HL-60 (cell line): ENCODE results near the gene GNS.

Experiments used
- DNase-seq, 2 experiments: peaks; one replicate each; pipeline ENCODE4 v3.0.0-alpha.2; 2010 to 2020; ENCODE audit warnings: low read depth in 1 of 2, low spot score in 1 of 2
- H3K27ac ChIP-seq: fragments of 250-450 bp; sonication (Bioruptor Pico); replicated peaks from 2 replicates; pipeline ENCODE4 v1.5.1; 2020; ENCODE audit warnings: mild to moderate bottlenecking, moderate library complexity
- H3K27me3 ChIP-seq: fragments of 250-450 bp; sonication (Bioruptor Pico); 2 replicates; pipeline ENCODE4 v1.5.1; 2021; ENCODE audit warnings: mild to moderate bottlenecking, moderate library complexity; ENCODE audit not compliant: insufficient read depth, poor library complexity, severe bottlenecking
- H3K4me3 ChIP-seq: replicated peaks from 2 replicates; pipeline ENCODE4 v1.5.1; 2011; ENCODE audit warnings: mild to moderate bottlenecking, control low read depth, low read length; ENCODE audit not compliant: insufficient read depth
- GABPA ChIP-seq: IDR thresholded peaks from 2 replicates; pipeline ENCODE4 v1.6.1; 2012; ENCODE audit warnings: low read depth
- POLR2AphosphoS5 ChIP-seq: IDR thresholded peaks from 2 replicates; pipeline ENCODE4 v1.6.1; 2012; ENCODE audit warnings: low read depth
- REST ChIP-seq: IDR thresholded peaks from 2 replicates; pipeline ENCODE4 v1.6.1; 2012; ENCODE audit warnings: low read depth; ENCODE audit not compliant: insufficient replicate concordance
- SPI1 ChIP-seq: IDR thresholded peaks from 2 replicates; pipeline ENCODE4 v1.6.1; 2012; ENCODE audit warnings: low read depth, mild to moderate bottlenecking, borderline replicate concordance
- TF ChIP-seq, protein P1 (sequence below): IDR thresholded peaks from one replicate; pipeline ENCODE4 v1.5.1; 2011; ENCODE audit warnings: low read length, control low read depth, inconsistent platforms; ENCODE audit not compliant: insufficient read depth

Gene GNS

GRCh38 chr12:64682572-64683277 is 76.5 kb downstream of the GNS start:
- H3K27me3 ChIP-seq, result no peaks in the 10 kb centered on the region
- no peak overlapping the region for H3K4me3 ChIP-seq
- TF ChIP-seq, protein P1, sequence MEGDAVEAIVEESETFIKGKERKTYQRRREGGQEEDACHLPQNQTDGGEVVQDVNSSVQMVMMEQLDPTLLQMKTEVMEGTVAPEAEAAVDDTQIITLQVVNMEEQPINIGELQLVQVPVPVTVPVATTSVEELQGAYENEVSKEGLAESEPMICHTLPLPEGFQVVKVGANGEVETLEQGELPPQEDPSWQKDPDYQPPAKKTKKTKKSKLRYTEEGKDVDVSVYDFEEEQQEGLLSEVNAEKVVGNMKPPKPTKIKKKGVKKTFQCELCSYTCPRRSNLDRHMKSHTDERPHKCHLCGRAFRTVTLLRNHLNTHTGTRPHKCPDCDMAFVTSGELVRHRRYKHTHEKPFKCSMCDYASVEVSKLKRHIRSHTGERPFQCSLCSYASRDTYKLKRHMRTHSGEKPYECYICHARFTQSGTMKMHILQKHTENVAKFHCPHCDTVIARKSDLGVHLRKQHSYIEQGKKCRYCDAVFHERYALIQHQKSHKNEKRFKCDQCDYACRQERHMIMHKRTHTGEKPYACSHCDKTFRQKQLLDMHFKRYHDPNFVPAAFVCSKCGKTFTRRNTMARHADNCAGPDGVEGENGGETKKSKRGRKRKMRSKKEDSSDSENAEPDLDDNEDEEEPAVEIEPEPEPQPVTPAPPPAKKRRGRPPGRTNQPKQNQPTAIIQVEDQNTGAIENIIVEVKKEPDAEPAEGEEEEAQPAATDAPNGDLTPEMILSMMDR, result no peak
- no peak for TF ChIP-seq GABPA
- no peak for TF ChIP-seq REST
- no peak overlapping the region for H3K27ac ChIP-seq
- no peak for DNase-seq

- TF ChIP-seq SPI1 (no peak), POLR2AphosphoS5 (no peak), REST (no peak), GABPA (no peak)
- TF ChIP-seq, protein P1, result no peak
- Histone ChIP-seq H3K4me3 (no peak overlapping the region), H3K27me3 (no peaks in the 10 kb centered on the region), H3K27ac (0 out of 2 replicates have a peak overlapping the region, but pooled peaks have one; percentile 8)
- peak in 1 of 2 experiments; percentile 59 for DNase-seq
Observed at GRCh38 chr12:64681200-64682052, 77.8 kb downstream of the GNS start.

GRCh38 chr12:64680235-64680634 is 79.0 kb downstream of the GNS start:
- Histone ChIP-seq H3K27ac (no peak overlapping the region), H3K4me3 (no peak overlapping the region), H3K27me3 (no peaks in the 10 kb centered on the region)

More at GRCh38 chr12:64680235-64680634, 79.0 kb downstream of the GNS start:
- TF ChIP-seq, protein P1, result no peak
- TF ChIP-seq REST, result no peak
- no peak for TF ChIP-seq GABPA
- TF ChIP-seq SPI1, result no peak
- TF ChIP-seq POLR2AphosphoS5, result no peak
- no peak for DNase-seq
